CD1c-positive myeloid dendritic cell (primary cell): ENCODE measurements around the gene CCDC188.
A peak's percentile ranks its signal among the peaks of the same experiment; 100 is the strongest.

Source experiments
- DNase-seq: peaks from one replicate; pipeline ENCODE4 v3.0.0-alpha.2; 2016; ENCODE audit errors: extremely low spot score

CCDC188 gene

DNA sequence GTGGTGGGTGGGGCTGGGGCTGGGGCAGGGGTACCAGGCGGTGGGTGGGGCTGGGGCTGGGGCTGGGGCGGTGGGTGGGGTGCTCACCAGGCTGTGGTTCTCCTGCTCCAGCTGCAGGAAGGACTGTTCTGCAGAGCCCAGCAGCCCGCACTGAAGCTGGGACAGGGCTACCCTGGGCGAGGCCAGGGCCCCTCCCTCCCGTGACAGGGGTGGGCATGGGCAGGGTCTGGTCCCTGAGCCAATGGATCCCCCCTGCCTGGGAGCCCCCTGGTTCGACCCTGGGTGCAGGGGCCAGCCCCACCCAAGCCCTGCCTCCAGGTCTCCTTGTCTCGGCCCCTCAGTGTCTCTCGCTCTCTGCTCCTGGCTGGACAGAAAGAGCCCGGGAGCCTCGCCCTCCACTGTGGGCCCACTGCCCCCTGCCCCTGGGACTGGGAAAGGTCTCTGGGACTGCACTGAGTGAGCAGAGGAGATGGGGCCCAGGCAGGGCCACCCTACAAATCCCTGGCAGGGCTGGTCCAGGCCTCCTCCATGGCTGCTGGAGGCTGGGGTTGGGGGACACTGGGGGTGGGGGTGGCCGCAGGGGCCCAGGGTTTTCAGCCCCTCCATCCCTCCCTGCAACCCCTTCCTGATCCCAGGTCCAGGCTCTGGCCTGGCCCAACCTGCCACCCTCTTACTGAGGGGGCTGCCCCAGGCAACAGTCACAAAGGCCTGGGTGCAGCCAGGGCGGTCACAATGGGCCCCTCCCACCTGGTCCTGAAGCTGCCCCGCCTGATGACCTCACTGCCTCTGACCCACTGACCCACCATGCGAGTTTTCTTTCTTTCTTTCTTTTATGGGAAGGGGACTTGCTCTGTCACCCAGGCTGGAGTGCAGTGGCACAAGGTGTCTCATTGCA is at the start of gene CCDC188:
CCDC188 (minus strand) TSS at position 675 of the 895 bp plus-strand sequence; CDS start at position 606, 69 bp downstream.
- DNase-seq = no peak

DNA sequence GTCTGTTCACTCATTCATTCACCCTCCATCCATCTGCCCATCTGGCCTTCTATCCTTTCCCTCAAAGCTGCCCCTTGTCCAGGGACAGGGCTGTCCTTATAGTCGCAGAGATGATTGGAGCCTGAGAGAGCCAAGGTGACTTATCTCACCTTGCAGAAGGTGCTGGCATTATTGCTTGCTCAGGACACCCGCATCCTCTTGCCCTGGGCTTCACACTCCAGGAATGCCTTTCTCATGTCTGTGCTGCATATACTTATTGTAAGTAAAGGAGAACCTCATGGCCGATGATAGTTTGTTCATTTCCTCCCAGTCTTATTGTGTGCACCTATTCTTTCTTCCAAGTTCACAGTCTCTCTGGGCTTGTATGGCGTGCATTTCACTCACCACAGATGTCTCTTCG is 49.1 kb upstream of the CCDC188 start:
- DNase-seq = no peak

DNA sequence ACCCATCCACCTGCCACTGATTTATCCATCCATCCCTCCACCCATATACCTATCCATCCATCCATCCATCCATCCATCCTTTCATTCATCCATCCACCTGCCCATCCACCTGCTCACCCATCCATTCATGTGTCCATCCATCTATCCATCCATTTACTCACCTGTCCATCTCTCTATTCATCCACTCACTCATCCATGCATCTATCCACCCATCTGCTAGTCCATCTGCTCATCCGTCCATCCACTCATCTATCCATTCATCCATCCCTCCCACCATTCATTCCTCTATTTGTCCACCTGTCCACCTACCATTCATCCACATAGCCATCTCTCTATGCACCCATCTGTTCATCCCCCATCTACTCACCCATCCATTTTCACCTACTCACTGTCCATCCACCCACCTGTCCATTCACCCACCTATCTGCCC is 48.6 kb upstream of the CCDC188 start:
- no peak for DNase-seq

DNA sequence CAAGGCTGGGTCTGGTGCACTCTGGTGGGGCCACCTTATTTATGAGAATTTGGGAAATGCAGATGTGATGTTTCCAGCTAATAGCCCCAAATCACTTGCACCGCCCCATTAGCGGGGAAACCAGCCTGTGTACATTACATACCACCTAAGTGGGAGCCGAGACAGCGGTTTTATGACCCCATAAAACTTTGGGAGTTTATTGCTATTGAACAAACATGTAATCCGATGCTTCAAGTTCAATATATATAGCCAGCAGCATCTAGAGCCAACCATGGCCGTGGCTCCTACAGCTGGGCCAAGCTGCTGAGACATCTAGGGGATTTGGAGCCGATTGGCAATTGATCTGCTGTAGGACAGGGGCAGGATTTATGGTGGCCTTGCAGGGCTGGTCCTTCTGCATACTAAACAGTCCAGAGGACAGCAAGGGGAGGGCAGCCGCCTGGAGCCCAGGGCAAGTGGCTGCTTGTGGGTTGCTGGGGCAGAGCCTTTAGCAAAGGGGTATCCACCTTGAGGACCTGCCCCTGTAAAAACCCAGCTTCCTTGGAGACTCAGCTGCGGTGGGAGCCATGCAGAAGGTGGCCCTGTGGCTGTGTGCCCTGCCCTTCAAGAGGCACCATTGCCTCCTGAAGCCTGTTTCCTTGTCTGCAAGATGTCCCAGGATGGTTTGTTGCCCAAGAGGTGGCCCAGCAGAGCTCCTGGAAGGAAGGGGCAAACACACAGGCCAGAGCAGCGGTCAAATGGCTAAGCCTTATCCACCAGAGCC is 47.9 kb upstream of the CCDC188 start:
- no peak for DNase-seq

- DNase-seq = no peak
Measured at GRCh38 chr22:20197407-20198030, 46.7 kb upstream of the CCDC188 start.

DNA sequence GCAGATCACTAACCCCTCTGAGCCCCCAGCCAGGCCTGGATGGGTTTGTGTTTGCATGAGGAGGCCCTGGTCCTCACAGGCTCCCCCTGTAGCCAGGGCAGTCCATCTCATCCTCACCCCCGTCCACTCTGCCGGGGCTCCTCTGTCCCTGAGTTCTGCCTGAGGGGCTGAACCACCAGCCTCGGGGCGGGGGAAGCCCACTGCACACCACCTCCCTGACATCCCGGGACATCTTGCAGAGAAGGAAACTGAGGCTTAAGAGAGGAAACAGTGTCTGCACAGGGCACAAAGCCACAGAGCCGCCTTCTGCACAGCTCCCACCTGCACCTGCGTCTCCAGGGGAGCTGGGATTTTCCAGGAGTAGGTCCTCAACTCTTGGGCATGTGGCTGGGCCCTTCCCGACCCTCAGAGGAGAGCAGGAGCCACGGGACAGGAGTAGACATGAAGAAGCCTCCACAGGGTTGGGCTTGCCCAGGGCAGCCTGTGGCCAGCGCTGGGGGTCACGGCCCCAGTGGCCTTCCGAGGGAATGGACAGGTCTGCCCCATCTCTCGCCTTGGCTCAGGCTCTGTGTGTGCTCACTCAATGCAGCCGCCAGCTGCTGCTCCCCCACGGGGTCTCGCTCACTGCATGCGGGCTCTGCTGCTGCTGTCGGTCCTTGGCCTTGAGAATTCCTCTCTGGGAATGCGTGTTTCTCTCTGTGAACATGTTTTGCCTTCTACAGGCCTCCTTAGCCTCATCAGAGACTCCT is 45.4 kb upstream of the CCDC188 start:
- no peak for DNase-seq

- DNase-seq = peak; percentile 78
Measured at GRCh38 chr22:20194681-20195593, 44.1 kb upstream of the CCDC188 start.

DNA sequence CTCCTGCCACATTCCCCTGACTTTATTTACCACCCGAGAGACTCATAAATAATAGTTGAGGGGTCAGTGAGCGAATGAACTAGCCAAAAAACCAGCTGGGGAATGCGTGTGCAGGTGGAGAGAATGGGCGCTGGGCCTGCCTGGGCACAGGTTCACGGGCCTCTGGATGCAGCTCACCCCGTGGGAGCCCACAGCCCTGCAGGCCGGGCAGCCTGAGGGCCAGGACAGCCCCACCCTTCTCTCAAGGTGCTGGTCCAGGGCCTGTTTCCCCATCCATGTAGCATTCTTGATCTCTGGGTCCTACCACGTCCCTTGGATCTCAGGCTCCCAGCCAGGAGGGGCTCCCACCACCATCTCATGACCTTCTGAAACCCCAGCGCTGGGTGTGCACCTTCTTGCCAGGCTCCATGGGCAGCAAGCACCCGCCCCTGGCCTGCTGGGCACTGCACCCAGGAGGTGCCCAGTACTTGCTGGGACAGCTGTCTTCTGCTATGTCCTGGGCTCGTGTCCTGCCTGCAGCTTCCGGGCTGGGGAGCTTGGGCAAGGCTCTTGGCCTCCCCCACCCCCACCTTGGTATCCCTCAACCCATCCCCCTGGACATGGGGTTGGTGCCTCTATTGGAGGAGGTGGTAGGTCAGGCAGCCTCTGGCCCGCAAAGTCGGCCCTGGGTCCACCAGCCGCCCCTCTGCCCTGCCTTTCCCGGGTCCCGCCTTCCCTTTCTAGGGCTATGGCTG is 43.1 kb upstream of the CCDC188 start:
- DNase-seq = no peak

GRCh38 chr22:20192972-20193760 is 42.3 kb upstream of the CCDC188 start:
- no peak for DNase-seq

GRCh38 chr22:20192293-20192971 is 41.6 kb upstream of the CCDC188 start:
- DNase-seq = no peak

DNA sequence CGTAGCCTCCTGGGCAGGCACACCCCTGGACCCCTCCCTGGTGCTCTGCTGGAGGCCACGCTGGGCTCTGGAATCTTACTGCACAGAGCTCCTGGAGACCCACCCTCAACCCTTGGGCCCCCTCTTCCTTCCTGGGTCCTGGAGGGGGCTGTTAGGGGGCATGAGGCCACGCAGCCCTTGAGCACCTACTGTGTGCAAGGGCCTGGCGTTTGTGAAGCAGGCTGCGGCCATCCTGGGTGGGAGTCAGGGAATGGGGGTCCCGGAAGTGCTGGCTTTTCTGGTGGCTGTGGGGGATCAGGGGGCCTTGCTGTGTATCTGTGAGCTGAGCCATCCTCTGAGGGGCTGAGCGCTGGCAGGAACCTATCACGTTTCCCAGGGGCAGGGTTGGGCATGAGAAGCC is 40.9 kb upstream of the CCDC188 start:
- no peak for DNase-seq

- DNase-seq = no peak
Measured at GRCh38 chr22:20191000-20191515, 40.2 kb upstream of the CCDC188 start.

- no peak for DNase-seq
Measured at GRCh38 chr22:20188567-20188877, 37.7 kb upstream of the CCDC188 start.

GRCh38 chr22:20187777-20188566 is 37.1 kb upstream of the CCDC188 start:
- DNase-seq = no peak

- no peak for DNase-seq
Measured at GRCh38 chr22:20186871-20187546, 36.2 kb upstream of the CCDC188 start.

- no peak for DNase-seq
Measured at GRCh38 chr22:20186183-20186870, 35.5 kb upstream of the CCDC188 start.
